Activated T-cell treated with anti-CD3 and anti-CD28 coated beads, Interleukin-2, amount 50 U/mL, for 72 hours (primary cell): ENCODE results near the gene CAMSAP2. TPM values are rescaled to one million over a fixed set of nuclear protein-coding genes. Genes with fewer than 3 reads are reported as not detected.

Source experiments
- ATAC-seq, 2 donors: fragments of 150-1000 bp; cut with Tn5 transposase; replicated peaks in 1 of 2; 2 replicates each; pipeline ENCODE4 v1.10.0; 2021; ENCODE audit warnings: moderate library complexity in 2 of 2, mild to moderate bottlenecking in 1 of 2
- DNase-seq, 2 donors: peaks; one replicate each; pipeline ENCODE4 v3.0.0; 2021 to 2022; ENCODE audit warnings: mixed read lengths in 1 of 2
- H3K27ac Mint-ChIP-seq: one replicate; pipeline ENCODE4 v1.8.0; 2022; ENCODE audit warnings: mild to moderate bottlenecking, moderate library complexity, mixed read lengths
- H3K27me3 Mint-ChIP-seq: one replicate; pipeline ENCODE4 v1.8.0; 2022; ENCODE audit warnings: low read depth, mixed read lengths
- H3K36me3 Mint-ChIP-seq, 2 donors: one replicate each; pipeline ENCODE4 v1.8.0; 2022; ENCODE audit warnings: mixed read lengths in 2 of 2, mild to moderate bottlenecking in 1 of 2; ENCODE audit not compliant: insufficient read depth in 2 of 2
- H3K4me1 Mint-ChIP-seq: one replicate; pipeline ENCODE4 v1.8.0; 2022; ENCODE audit warnings: low read depth, mixed read lengths
- H3K4me3 Mint-ChIP-seq, 2 donors: one replicate each; pipeline ENCODE4 v1.8.0; 2022; ENCODE audit warnings: mild to moderate bottlenecking in 2 of 2, mixed read lengths in 2 of 2, moderate library complexity in 2 of 2
- H3K9me3 Mint-ChIP-seq, 2 donors: one replicate each; pipeline ENCODE4 v1.8.0; 2022; ENCODE audit warnings: mixed read lengths in 2 of 2
- total RNA-seq, 2 donors: library from RNA; stranded (reverse); gene quantifications; one replicate each; pipeline ENCODE4 v1.2.3, GENCODE V29; 2022

CAMSAP2 gene
- total RNA-seq, 2 donors from 2014 or later: 1.3 to 3.1 TPM

DNA sequence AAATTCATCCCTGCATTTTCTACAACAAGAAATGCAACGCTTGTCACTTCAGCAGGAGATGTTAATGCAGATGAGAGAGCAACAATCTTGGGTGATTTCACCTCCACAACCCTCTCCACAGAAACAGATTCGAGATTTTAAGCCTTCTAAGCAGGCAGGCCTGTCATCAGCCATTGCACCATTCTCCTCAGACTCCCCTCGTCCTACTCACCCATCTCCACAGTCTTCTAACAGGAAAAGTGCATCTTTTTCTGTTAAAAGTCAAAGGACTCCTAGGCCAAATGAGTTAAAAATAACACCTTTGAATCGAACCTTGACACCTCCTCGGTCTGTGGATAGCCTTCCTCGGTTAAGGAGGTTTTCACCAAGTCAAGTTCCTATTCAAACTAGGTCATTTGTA is 110.7 kb downstream of the CAMSAP2 start:
- Mint-ChIP-seq H3K36me3 (peaks cover 0 to 2% of the 10 kb centered on the region in 2 donors), H3K27ac (no peak overlapping the region), H3K9me3 (no peaks in the 10 kb centered on the region), H3K27me3 (no peaks in the 10 kb centered on the region), H3K4me3 (no peak overlapping the region), H3K4me1 (no peaks in the 10 kb centered on the region)
- no peak for DNase-seq
- no peak for ATAC-seq

DNA sequence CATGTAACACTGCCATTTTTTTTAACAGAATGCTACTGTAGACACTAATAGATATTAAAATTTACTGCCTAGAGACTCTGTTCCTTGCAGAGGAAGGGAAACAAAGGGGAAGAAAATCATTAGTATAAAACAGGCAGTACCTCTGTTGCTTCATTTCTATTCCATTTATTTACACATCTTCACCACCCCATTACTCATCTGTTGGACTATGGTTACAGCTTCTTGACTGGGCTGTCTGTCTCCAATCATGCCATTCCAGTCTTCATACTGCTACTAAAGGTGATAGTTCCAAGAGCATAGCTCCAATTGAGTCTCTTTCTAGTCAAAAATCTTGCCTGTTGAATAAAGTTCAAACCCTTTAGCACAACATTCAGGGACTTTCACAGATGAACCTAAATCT is 111.9 kb downstream of the CAMSAP2 start:
- no peaks in the 10 kb centered on the region for H3K9me3 Mint-ChIP-seq
- DNase-seq (no peak), ATAC-seq (no peak)
- peaks cover 0 to 2% of the 10 kb centered on the region in 2 donors for H3K36me3 Mint-ChIP-seq
- H3K27ac Mint-ChIP-seq: no peak overlapping the region
- no peak overlapping the region for H3K4me3 Mint-ChIP-seq
- no peaks in the 10 kb centered on the region for H3K4me1 Mint-ChIP-seq
- H3K27me3 Mint-ChIP-seq: no peaks in the 10 kb centered on the region

DNA sequence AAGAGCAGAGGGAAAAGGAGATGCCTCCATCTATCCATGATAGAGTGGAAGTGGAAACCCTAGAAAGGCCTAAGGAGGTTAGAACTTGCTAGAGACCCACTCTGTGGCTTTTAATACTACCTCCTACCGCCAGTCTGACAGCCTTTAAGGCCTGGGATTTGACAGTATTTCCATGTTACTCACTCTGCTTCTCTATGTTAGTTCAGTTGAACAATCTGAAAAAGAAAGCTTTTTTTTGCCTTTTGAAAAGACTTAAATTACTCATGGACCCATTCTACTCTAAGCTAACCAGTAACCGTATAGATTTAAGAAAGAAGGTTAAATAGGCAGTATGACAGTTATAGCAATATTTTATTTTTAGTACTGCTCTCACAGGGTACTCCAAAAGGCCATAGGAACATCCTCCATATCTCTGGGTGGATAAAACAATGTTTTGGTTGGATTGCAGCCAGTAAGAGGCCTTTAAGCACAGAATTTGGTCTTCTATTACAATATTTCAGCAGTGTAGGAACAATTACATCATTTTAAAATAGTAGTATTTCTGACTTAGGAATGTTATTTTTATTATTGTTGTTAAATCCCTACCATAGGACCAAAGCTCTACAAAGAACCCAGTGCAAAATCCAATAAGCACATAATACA is 118.1 kb downstream of the CAMSAP2 start:
- no peaks in the 10 kb centered on the region for H3K9me3 Mint-ChIP-seq
- H3K27ac Mint-ChIP-seq: no peak overlapping the region

DNA sequence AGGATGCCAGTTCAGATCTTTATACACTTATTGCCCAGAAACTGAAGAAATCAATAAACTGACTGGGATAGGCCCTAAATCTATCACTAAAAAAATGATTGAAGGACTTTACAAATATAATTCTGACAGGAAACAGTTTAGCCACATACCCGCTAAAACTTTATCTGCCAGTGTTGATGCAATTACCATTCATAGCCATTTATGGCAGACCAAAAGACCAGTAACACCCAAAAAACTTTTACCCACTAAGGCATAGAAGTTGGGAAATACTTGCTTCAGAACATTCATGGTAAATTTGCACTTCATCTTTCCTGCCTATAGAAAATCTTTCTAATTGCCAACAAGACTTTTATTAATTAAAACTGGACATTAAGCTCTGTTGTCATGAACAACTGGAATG is 119.1 kb downstream of the CAMSAP2 start:
- peaks cover 6% of the 10 kb centered on the region for H3K27me3 Mint-ChIP-seq
- ATAC-seq (no peak), DNase-seq (no peak)
- H3K27ac Mint-ChIP-seq: no peak overlapping the region
- peaks cover 10% of the 10 kb centered on the region for H3K4me1 Mint-ChIP-seq
- no peak overlapping the region for H3K4me3 Mint-ChIP-seq
- H3K36me3 Mint-ChIP-seq: no peaks in the 10 kb centered on the region
- no peaks in the 10 kb centered on the region for H3K9me3 Mint-ChIP-seq

More for the DNA sequence above, 118.1 kb downstream of the CAMSAP2 start:
- DNase-seq (no peak), ATAC-seq (peak; percentile 69 to 76)
- H3K27me3 Mint-ChIP-seq: peaks cover 6% of the 10 kb centered on the region
- peaks cover 0 to 2% of the 10 kb centered on the region in 2 donors for H3K36me3 Mint-ChIP-seq
- no peak overlapping the region for H3K4me3 Mint-ChIP-seq
- H3K4me1 Mint-ChIP-seq: peaks cover under 1% of the 10 kb centered on the region

DNA sequence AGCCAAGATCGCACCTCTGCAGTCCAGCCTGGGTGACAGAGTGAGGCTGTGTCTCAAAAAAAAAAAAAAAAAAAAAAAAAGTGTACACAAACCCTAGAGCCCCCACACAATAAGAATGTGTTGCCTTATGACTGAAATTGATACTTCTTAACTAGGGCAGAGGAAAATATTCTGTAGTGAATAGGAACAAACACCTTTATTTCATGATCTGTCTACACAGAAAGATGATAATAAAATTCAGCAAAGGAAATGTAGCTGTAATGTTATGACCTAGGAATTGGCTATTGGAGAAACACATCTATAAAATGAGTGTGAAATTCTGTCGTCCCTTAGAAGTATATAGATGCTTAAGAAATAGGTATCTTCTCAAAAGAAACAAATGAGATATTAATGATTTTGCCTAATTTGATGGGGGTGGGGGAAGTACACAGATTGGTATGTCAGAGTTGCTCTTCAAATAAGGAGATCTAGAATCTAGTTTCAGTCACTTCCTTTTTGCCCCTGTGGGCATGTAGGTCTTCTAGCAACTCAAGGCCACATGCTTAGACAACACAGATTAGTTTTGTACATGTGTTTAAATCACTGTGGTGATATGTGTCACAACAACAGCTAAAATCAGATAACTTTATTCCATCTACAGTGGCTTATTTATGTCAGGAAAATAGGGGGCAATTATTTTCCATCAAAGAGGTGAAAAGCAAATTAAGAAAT is 123.4 kb downstream of the CAMSAP2 start:
- H3K9me3 Mint-ChIP-seq: no peaks in the 10 kb centered on the region
- ATAC-seq (peak; percentile 33 to 35), DNase-seq (no peak)
- H3K4me1 Mint-ChIP-seq: peaks cover 27% of the 10 kb centered on the region
- peaks cover 21% of the 10 kb centered on the region for H3K27me3 Mint-ChIP-seq
- H3K27ac Mint-ChIP-seq: peak overlapping the region; percentile 19
- H3K4me3 Mint-ChIP-seq: peak overlapping the region in 1 of 2 donors; percentile 27
- H3K36me3 Mint-ChIP-seq: no peaks in the 10 kb centered on the region

DNA sequence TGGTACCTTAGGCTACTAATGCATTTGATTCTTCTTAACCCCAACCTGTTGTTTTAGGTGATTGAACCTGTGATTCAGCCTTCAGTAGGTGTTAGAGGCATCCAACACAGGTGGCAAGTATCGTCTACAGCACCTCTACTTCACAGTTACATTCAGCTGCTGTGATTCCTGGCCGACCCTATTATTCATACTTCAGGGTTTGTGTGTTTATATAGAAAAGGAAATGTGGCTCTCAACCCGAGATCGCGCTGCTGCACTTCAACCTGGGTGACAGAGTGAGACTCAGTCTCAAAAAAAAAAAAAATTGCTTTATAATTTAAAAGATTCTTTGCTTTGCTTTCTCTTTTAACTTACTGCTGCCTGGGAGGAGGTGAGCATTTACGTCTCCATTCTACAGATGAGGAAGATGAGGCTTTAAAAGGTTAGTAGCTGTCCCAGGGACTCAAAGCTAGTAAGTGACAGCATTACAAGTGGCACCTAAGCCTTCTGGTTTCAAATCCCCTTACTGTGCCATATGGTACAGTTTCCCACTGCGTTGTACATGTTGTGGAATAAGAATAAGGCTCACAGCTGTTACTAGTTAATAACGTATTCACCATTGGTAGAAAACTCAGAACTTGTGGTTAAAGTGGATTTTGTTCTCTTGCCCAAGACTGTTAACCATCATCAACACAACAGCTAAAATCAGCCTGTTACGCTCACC is 124.2 kb downstream of the CAMSAP2 start:
- H3K9me3 Mint-ChIP-seq: no peaks in the 10 kb centered on the region
- no peak overlapping the region for H3K4me3 Mint-ChIP-seq
- ATAC-seq (peak in 1 of 2 donors; percentile 21), DNase-seq (no peak)
- no peak overlapping the region for H3K27ac Mint-ChIP-seq
- H3K36me3 Mint-ChIP-seq: no peaks in the 10 kb centered on the region
- peaks cover 34% of the 10 kb centered on the region for H3K4me1 Mint-ChIP-seq
- H3K27me3 Mint-ChIP-seq: peaks cover 28% of the 10 kb centered on the region

DNA sequence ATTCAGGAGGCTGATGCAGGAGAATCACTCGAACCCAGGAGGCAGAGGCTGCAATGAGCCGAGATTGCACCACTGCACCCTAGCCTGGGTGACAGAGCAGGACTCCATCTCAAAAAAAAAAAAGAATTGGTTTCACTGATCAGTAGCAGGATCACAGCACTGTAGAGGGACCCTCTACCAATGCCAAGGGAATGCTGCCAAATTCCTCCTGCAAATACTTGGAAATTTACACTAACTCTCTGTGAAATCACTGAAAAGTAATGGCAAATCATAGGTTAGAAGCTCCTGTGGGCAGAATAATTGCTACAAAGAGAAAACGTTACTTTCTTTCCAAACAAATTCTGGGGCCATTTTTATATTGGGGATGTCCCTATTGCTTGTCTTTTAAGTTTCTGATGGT is 127.4 kb downstream of the CAMSAP2 start:
- H3K36me3 Mint-ChIP-seq: no peaks in the 10 kb centered on the region
- DNase-seq (no peak), ATAC-seq (no peak)
- H3K9me3 Mint-ChIP-seq: no peaks in the 10 kb centered on the region
- no peak overlapping the region for H3K27ac Mint-ChIP-seq
- peaks cover 44% of the 10 kb centered on the region for H3K4me1 Mint-ChIP-seq
- peaks cover 40% of the 10 kb centered on the region for H3K27me3 Mint-ChIP-seq
- no peak overlapping the region for H3K4me3 Mint-ChIP-seq

DNA sequence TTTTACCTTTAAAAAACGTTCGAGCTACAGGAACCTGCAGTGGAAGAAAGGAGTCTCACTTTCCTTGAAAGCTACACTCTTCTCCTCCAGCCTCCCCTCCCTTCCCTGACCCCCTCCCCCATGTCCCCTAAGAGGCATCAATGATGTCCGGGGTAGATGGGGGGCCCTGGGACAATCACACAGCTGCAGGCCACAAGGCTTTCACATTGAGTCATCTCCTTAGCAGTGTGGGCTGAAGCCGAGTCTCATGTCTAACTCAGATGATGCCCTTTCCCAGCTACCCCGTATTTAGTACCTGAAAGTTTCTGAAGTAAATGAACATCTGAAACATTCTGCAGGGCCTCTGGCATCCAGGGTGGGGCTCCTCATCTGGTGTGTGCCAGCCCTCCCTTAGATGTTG is 127.8 kb downstream of the CAMSAP2 start:
- Mint-ChIP-seq H3K36me3 (no peaks in the 10 kb centered on the region), H3K27me3 (peaks cover 44% of the 10 kb centered on the region), H3K4me3 (no peak overlapping the region), H3K4me1 (peaks cover 44% of the 10 kb centered on the region), H3K9me3 (no peaks in the 10 kb centered on the region), H3K27ac (no peak overlapping the region)
- ATAC-seq (peak; percentile 84 to 86), DNase-seq (peak; percentile 62 to 67)

DNA sequence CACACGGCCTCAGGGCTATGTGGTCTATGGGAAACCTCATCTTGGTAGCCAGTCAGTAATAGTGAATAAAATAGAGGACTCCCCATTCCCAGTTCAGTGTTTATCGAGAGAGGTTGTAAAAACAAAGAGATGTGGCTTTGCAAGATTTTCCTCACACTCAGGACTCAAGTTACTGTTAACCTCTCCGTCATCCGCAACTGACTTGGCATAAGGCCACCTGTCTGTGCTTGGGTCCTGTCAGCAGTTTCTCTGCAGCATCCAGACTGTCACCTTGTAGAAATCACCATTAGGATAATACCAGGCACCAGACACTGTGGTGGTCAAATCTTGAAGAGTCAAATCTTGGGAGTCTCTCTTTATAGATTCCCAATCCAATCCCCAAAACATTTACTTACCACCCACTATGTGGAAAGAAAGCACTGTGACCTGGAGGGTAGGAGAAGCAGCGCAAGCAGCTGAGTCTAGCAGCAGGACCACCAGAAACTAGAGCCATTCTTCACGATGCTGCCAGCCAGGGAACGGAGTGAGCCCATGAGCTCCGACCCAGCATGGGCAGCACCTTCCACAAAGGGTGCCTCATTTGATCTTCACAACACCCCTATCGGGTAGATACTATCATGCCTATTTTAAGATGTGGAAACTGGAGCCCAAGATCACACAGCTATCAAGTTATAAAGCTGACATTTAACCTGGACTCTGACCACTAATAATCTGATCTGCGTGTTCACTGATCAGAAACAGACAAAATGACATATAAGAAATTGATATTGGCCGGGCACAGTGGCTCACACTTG is 128.5 kb downstream of the CAMSAP2 start:
- H3K4me3 Mint-ChIP-seq: peak overlapping the region in 1 of 2 donors; percentile 61
- no peaks in the 10 kb centered on the region for H3K36me3 Mint-ChIP-seq
- no peaks in the 10 kb centered on the region for H3K9me3 Mint-ChIP-seq
- no peak for DNase-seq
- H3K27me3 Mint-ChIP-seq: peaks cover 51% of the 10 kb centered on the region
- H3K4me1 Mint-ChIP-seq: peaks cover 40% of the 10 kb centered on the region
- no peak overlapping the region for H3K27ac Mint-ChIP-seq
- ATAC-seq: peak in 1 of 2 donors; percentile 17

DNA sequence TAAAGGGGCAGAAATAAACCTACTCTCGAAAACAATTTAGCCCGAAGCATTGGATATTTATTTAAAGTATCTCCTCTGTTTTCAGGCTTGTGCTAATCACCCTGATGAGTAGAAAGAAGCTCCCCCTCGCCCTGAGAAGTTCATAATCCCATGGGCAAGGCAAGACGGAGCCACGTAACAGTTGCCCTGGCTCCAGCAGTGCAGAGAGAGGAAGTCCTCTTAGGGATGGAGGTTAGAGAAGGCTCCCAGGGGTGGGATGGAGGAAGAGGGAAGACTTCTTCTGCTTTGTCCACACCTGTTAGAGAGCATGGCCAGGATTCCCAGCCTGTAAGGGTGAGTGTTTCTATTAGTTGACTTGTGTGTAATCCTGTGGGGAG is 130.7 kb downstream of the CAMSAP2 start:
- Mint-ChIP-seq H3K4me3 (no peak overlapping the region), H3K9me3 (no peaks in the 10 kb centered on the region), H3K27ac (no peak overlapping the region), H3K27me3 (peaks cover 57% of the 10 kb centered on the region), H3K4me1 (peaks cover 37% of the 10 kb centered on the region), H3K36me3 (no peaks in the 10 kb centered on the region)
- no peak for ATAC-seq
- no peak for DNase-seq

DNA sequence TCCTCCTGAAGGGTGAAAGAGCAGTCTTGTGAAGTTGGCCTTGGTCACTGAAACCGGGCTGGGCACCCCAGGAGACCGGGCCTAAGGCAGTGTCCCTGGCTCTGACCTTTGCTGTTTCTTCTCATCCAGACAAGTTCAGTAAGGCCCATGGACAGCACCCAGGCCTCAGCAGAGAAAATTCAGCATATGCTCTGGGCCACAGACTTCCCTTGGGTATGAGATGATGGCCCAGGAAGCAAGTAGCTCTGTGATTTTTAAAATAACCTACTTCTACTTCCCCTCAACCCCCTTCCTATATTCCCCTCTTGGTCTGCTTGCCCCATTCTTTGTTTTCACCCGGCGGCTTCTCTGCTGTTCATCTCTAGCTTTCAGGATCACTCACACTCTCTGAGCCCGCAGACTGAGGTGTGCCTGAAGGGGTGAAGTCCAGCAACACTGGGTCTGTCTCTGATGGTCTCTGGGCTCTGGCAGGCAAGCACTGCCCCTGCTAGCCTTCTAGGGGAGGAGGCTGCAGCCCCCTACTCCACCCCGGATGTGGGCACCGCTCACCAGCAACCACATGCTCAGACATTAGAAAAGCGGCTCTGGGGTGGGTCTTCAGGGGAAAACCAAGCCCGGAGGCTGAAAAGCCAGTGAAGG is 131.2 kb downstream of the CAMSAP2 start:
- Mint-ChIP-seq H3K27me3 (peaks cover 60% of the 10 kb centered on the region), H3K4me1 (peaks cover 41% of the 10 kb centered on the region), H3K36me3 (no peaks in the 10 kb centered on the region), H3K4me3 (peak overlapping the region in 1 of 2 donors; percentile 8), H3K9me3 (no peaks in the 10 kb centered on the region), H3K27ac (no peak overlapping the region)
- DNase-seq: peak; percentile 57 to 58
- peak; percentile 73 to 78 for ATAC-seq

DNA sequence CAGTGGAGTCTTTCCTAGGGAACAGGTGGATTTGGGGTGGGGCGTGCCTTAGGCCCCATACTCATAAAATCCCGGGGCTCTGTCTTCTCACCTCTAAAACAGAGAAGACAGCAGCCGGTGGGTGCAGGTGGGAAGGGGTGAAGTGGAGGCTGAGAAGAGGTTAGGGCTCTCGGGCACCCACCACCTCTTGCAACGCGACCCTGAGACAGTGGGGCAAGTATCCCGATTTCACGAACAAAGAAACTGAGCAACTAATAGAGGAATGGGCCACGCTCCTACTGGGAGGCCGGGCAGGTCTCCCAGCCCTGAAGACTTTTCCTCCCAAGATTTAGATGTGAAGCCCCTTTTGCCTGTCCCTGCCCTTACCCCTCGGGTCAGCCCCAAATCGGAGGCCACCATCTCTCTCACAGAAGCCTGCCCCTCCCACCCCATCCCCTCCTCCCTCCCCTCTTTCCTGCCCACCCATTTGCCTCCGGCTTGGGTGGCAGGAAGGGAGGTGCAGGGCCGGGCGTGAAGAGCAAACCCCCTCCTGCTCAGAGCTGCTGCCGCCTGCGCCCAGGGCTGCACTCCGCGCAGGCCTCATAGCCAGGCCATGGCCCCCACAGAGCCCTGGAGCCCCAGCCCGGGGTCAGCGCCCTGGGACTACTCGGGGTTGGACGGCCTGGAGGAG is 133.9 kb downstream of the CAMSAP2 start, which contains the start of gene GPR25:
Gene GPR25, plus strand, starts transcription at position 536 of the 670 bp plus-strand sequence. Its CDS starts 57 bp downstream, at position 593.
- Mint-ChIP-seq H3K27me3 (peaks cover 76% of the 10 kb centered on the region), H3K4me1 (peaks cover 36% of the 10 kb centered on the region), H3K4me3 (peak within 1 kb of the TSS; percentile 7 to 39), H3K27ac (no peak within 1 kb of the TSS), H3K36me3 (no peaks in the 10 kb centered on the region), H3K9me3 (no peaks in the 10 kb centered on the region)
- DNase-seq (no peak), ATAC-seq (no peak)
